Stimulated activated CD8-positive, alpha-beta memory T cell treated with anti-CD3 and anti-CD28 coated beads, Interleukin-2, amount 100 ng/mL, for 48 hours (primary cell): Measurements from ENCODE around the gene CFDP1.

Experiments used
- DNase-seq, 2 donors: peaks; one replicate each; pipeline ENCODE4 v3.0.0-alpha.2; 2020; ENCODE audit warnings: low read depth in 2 of 2

The CFDP1 gene

DNA sequence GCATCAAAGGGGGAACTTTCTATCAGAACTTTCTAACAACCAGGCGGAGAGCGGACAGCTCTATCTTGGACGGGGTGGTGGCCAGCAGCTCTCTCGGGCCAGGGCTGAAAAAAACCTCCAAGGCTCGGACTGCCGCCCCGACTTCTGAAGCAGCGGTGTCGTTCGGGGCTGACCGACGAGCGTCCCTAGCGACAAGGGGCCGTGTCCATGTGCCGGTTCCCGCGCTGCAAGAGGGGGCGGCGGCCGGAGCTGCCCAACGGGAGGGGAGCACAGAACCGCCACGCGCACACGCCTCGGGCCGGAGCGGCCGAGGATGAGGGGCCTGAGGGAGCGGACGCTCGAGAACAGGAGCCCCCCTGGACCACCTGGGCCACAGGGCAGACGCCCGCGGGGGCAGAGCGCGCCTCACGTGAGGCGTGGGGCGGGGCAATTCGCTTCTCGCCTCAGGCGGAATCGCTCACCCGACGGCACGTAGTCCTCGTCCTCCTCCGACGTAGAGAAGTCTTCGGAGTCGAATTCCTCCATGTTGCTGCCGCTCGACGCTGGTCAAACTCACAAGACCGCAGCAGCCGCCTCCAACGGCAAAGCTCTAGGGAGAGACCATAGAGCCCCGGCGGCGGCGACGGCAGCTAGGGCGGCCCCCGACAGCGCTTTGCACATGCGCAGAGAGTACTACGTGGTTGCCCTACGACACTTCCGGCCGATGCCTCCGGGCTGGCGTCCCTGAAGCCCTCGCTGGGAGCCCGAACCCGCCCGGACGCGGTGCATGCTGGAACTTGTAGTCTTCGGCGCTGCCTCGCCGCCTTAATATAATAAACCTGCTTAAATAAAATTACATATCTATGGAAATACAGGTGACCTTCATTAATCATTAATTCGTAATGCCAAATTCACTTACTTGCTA, at the start of gene CFDP1:
TSS of gene CFDP1 (minus strand) at position 676 of the 904 bp plus-strand sequence. CDS start at position 525, 151 bp downstream.
- peak; percentile 94 to 96 for DNase-seq

DNA sequence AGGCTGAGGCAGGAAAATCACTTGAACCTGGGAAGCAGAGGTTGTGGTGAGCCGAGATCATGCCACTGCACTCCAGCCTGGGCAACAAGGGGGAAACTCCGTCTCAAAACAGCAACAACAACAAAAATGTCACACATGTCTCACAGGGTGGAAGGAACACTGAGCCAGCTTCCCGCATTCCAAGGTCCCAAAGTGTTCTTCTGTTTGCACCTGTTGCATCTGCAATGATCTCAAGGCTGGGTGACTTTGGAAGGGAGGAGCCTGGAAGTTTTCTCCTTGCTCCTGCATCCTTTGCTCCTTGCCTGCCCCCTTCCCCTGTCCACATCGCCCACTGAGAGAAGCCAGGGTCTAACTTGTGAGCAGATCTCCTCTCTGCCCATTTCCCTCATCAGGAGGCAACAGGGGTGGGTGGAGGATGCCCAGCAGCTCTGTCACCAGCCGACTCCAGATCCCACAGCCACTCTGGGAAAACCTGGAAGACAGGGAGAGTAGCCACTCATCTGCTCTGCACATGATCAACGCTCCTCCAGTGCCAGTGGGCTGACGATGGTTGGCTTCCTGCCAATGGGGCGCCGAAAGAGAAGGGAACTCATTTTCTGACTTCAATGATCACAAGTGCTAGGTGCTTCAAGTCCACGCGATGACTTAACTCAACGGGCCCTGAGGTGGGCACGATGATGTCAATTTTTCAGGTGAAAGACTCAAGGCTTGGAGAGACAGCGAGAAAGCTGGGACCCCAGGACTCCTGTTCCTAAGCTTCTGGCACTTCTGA, 49.3 kb upstream of the CFDP1 start:
- DNase-seq: no peak

DNA sequence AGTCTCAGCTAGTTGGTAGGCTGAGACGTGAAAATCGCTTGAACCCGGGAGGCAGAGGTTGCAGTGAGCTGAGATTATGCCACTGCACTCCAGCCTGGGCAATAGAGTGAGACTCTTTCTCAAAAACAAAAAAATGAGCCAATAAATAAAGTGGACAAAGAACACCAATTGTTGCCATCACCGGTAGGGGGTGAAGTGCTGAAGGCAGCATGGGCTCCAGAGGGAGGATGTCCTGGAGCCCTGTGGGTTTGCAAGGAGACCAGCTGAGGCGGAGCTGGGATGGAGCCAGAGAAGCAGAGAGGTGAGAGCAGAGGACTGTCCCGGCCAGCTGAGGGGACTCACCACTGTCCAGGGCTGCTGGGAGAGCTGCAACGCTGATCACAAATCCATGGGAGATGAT, 48.2 kb upstream of the CFDP1 start:
- no peak for DNase-seq

DNA sequence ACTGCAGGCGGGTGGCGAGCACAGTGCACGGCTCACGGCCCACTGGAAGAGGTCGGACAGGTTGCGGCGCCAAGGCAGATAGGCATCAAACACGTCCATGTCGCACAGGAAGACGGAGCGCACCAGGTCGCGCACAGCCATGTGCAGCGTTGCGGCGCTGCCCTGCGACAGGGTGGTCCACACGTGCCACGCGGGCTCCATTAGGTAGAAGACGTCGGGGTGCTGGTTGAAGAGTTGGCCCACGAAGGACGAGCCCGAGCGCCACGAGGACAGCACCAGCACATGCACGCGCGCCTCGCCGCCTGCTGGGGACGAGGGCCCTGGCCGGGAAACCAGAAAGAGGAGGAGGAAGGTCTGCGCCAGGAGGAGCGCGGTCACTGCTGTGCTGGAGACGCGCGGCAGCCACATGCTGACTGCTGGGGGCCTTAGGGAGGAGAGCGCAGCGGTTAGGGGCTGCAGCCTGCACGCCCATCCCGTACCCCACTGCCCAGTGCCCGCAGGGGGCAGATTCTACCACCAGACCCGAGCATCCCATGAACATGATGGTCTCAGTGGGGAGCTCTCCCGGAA, 46.2 kb upstream of the CFDP1 start:
- DNase-seq: no peak

DNA sequence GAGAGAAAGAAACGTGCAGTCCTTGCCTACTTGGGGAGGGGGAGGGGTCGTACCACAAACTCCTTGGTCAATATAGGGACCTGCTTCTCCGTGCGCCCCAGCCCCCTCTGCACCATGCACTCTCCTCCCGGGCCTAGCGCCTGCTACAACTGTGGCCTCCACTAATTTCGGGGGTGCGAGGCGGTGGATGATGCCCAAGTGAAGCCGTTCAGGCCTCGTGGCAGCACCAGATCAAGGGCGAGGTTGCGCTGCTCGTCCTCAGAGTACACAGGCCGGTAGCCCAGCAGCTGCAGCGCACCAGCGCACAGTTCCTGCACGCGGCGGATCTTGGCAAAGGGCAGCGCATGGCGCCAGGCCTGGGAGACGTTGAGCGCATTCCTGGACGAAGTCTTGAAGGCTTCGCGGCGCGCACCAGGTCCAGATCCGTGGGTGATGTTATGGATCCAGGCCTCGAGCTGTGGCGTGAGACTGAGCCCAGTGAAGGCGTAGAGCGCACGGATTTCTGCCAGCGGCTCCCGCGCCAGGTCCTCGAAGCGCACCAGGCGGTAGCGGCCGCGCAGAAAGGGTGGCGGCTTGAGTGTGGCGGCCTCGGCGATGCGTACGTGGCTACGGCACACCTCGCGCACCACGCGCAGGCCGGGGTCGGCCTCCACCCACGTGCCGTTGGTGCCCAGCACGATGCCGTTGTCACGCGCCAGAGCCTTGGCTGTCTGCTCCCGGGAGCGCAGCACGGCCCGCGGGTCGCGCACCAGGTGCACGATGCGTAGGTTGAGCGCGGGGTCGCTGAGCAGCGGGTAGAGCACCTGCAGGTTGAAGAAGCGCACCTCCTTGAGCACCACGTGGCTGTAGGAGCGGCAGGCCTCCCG, 45.4 kb upstream of the CFDP1 start:
- DNase-seq: no peak

DNA sequence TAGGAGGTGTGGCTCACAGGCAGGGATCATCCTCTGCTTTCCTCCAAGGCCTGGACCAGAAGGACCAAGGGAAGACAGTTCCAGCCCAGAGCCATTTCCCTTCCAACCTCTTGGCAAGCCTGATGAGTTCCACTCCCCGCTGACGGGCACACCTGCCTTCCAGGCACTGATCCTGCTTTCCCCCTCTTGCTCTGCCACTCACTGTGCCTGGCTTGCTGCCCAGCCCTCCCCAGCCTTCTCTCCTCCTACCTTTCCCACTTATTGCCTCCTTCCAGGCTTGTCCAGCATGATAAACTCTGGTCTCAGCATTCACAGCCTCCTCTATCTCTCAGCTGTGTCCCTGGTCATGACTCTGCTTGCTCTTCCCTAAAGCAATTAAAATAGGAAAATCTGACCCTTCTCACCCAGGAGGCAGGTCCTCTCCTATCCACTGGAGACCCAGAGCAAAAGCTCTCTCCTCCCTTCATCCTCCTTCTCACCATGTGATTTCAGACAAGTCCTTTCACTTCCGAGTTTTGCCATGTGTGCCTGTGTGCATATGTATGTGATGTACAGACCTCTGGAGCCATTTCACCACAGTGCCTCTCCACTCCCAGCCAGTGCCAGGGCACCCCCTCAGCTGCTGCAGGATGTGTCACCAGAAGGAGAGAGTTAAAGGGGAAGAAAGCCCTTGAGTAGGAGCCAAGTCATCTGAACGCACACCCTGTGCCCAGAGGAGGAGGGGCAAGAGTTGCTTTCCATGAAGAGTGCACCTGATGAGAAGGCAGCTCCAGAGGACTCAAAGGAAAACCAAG, 44.6 kb upstream of the CFDP1 start:
- no peak for DNase-seq

DNA sequence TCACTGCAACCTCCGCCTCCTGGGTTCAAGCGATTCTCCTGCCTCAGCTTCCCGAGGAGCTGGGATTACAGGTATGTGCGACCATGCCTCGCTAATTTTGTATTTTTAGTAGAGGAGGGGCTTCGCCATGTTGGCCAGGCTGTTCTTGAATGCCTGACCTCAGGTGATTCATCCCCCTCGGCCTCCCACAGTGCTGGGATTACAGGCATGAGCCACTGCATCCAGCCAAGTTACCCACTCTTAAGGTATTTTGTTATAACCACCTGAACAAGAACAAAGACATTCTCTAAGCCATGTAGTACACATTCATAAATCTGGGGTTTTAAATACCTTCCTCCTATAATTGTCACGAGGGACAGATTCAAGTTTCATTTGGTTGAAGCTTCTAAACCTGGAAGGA, 43.5 kb upstream of the CFDP1 start:
- no peak for DNase-seq

DNA sequence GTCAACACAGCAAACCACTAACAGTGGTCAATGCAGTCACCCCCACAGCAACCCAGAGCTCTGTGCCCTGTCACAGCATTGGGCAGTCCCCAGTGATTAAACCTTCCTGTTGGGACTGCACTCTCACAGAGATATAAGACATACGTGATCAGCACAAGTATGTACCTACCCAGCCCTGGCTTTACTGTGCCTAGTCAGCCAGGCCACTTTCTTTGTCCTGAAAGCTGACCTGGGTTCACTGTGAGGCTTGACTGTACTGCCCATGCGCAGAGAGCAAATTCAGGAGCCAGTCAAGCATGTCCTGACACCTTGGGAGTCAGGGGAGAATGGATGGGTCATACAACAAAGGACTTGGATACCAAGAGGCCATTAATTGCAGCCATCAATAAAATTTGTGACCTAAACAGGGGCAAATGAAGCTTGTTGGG, 42.1 kb upstream of the CFDP1 start:
- DNase-seq: no peak

DNA sequence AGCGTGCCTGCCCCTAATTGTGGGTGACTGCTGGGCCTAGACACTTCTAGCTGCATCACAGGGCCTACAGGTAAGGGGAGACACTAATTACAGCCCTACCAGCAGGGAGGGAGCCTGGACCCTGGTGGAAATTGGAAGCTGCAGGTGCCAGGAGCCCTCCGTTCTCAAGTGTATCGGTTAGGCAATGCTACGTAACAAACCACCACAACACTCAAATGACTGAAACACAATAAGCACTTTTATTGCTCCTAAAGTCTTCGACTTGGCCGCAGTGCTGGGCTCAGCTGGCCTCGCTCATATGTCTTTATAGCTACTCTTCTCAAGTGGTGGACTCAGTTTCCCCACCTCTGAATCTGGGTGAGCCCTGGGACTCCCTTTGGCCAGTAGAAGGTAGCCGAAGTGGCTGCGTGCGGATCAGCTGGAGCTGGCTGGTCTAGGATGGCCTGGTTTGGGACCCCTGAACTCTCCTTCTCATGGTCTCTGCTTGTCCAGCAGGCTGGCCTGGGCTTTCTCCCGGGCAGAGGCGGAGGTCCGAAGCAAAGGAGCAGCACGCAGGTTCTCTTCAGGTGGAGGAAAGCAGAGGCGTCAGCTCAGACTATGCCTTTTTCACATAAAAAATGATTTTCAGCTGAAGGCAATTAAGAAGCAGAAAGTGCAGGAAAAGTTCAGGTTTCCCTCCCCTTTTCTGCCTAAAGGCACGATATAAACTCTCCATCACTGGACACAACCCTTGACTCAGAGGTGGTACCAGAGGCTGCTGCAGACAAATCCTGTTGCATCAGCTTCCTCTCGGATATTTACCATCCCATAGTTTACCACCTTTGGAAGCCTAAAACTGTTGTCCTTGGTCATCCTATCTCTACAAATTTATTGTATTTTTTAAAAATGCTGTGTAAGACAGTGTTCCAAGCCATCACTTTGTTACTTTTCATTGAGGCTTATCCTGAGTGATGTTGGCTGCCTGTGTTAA, 39.9 kb upstream of the CFDP1 start:
- no peak for DNase-seq

DNA sequence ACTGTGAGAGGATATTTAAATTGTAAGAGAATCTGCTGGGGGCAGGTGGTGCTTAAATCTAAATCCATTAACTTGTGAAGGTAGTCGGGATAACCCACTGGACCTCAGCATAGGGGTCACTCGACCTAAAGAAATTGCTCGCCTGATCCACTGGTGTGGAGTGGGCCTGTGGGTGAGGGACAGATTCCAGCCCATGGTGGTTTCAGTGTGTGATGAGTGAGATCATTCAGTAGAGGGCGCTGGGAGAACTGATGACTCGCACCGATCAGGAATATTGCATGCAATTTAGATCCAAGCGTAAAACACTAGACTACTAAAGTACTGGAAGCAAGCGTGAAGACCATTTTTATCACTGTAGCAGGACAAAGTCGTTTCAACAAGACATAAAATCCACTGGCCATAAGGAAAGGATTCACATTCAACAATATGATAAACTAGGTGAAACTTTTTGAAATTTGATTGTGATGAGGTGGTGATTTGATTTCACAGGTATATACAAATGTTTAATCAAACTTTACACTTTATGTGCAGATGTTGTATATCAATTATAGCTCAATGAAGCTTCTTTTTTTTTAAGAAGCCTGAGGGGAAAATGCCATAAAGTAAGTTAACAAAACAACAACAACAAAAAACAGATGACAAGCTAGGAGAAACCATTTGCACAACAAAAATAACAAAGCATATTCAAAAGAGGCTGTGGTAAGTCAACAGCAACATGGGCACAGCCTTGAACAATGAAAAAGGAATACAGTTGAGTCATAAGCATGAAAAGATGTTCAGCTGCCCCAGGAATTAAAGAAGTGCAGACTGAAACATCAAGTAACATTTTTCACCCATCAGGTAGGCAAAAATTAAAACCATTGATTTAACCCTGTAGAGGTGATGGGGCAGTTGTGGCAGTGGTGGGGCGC, 38.7 kb upstream of the CFDP1 start:
- no peak for DNase-seq

DNA sequence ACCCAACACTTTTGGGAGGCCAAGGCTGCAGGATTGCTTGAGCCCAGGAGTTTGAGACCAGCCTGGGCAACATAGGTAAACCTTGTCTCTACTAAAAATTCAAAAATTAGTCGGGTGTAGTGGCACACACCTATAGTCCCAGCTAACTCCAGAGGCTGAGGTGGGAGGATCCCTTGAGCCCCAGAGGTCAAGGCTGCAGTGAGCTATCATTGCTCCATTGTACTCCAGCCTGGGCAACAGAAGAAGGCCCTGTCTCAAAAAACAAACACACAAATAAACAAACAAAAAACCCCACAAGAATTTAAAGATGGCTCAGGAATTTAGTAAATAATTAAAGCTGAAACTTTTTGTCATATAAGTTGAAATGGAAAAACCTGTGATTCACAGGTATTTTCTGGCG, 33.5 kb upstream of the CFDP1 start:
- no peak for DNase-seq

DNA sequence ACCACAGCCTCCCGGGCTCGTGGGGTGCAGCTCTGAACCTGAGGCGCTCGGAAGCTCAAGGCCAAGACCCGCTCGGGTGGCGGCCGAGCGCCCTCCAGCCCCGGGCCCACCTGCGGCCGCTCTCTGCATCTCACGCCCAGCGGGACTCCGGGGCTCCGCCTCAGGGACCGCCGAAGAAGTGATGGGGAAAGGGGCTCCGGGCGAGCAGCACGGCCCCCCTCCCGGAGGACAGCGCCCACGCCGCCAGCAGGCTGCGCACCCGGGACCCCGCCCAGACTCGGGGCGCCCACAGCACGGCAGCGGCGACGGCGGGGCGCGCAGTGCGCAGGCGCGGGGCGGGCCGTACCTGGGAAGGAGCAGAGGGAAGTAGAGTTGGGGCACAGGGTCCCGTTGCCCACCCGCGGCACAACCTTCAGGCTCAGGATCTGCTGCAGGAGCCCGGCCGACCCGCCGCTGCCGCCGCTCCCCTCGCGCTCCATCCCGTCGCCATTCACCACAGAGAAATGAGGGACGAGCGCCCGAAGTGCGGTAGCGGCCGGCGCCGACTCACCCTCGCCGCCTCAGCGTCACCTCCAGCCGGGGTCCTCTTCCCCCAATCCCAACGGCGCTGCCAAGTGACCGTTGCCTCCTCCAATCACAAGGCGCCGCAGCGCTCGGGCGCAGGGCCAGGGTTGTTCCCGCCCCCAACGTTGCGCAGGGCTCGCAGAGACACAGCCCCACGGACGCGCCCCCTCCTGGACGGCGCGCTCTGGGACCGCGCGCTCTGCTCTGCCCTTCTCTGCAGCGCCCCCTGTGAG, 31.0 kb upstream of the CFDP1 start, which contains the start of gene TMEM170A:
TSS of gene TMEM170A (minus strand) at position 568 of the 797 bp plus-strand sequence. CDS start at position 479, 89 bp downstream.
- DNase-seq: peak; percentile 98 to 99

DNA sequence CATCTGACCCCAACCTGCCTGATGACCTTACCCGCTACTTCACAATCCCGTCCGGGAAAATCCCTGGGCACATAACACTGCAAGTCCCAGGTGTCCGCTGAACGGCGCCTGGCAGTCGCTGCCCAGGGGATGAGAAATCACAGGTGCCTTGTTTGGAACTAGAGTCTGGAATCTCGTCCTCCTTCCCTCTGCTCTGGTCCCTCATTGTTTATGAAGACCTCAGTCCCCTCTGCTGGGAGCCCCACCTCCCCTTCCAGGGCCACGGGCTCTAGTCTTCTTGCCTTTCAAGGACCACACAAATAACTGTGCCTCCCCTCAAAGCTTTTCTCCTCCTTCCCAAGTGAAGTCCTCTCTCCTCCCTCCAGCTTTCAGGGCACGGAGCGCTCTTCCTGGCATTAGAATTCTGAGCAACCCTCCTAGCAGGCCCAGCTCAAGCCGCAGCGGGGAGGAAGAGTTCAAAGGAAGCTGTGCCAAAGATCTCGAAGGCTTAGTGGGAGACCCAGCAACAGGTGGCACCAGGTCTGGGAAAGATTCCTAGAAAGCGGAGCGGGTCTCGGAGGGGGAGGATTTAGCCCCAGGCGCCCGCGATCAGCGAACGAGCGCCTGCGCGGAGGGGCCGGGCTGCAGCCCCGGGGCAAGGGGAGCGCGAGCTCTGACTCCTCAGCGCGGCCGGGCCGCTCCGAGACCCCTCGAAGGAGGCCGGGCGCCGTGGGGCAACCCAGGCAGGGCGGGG, 30.3 kb upstream of the CFDP1 start:
- DNase-seq: peak in 1 of 2 donors; percentile 2

DNA sequence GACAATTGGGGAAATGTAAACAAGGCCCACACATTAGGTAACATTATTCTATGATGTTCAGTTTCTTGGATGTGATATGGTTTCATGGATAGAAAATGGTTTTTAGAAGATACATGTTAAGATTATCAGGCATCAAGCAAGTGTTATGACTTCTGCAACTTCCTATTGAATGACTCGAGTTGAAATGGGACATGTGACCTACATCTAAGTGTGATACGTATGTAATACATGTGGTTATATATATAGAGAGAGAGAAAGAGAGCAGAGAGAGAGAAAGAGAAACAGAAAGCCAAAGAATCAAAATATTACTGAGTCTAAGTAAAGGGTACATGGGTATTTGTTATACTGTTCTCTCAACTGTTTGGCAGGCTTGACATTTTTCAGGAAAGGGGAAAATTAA, 29.5 kb upstream of the CFDP1 start:
- DNase-seq: no peak

DNA sequence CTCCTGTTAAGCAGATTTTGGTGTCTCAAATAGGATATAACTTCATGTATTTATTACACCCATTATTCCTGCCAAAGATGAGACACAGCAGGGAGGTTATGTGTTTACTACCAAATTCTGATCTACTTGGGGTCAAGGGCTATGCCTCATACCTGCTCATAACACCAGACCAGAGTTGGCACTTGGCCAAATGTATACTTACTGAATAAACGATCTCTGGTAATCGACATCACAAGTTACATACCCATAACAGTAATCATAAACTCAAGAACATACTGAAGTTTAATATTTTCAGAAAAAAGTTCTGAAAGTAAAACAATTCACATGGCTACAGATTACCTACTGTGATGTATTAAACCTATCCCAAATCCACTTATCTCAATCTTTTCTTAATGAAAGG, 28.3 kb upstream of the CFDP1 start:
- DNase-seq: no peak

DNA sequence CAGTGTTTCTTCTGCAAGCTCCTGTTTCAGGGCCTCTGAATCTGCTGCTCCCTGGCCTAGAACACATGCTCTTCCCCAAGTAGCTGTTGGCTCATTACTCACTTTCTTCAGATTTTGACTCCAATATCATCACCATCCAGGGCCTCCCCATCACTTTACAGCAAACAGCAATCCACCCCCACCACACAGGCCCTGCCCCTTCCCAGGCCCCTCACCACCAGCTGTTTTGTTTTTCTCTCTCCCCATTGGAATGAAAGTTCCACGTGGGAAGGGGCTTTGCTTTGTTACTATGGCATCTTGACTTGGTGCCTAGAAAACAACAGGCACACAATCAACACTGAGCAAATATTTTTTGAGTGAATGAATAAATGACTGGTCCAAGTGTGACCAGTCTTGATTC, 27.1 kb upstream of the CFDP1 start:
- no peak for DNase-seq

DNA sequence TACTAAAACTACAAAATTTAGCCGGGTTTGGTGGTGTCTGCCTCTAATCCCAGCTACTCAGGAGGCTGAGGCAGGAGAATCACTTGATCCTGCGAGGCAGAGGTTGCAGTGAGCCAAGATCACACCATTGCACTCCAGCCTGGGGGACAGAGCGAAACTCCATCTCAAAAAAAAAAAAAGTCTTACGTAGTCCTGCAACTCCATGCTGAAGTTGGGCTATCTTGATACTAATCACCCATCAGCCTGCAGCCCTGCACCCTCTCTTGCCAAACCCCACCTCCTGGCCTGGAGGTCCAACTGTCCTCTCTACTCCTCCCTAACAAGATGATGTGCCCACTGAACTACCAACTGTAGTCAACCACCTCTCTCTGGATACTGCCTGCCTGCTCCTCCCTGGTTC, 26.4 kb upstream of the CFDP1 start:
- no peak for DNase-seq
